Left ventricle myocardium superior (tissue), 1 donor: Measurements from ENCODE around the gene CEP72. TPM values are rescaled to one million over a fixed set of nuclear protein-coding genes. Genes with fewer than 3 reads are reported as not detected.
"Not testable (repeated sequence)": the region's sequence is repeated elsewhere in the genome, so short reads cannot be mapped to it uniquely, and the experiment has no call there.

Experiments
- ATAC-seq: fragments of 200-7000 bp; cut with Tn5 transposase; one replicate; pipeline ENCODE4 v1.9.1; 2020; ENCODE audit warnings: mild to moderate bottlenecking, moderate library complexity
- DNase-seq: peaks from one replicate; pipeline ENCODE4 v3.0.0-alpha.2; 2020
- intact Hi-C: fragments of 100-400 bp; cut with micrococcal nuclease; formaldehyde crosslinking; loops from one replicate; pipeline ENCODE4 v1.11.0; 2022
- total RNA-seq: library from RNA; stranded (reverse); fragmentation: NEBNext Ultra II Directional; extraction: Animal tissue kit (Norgen Biotek cat#: 25700); gene quantifications from one replicate; pipeline ENCODE4 v1.2.1, GENCODE V29; 2021
- donor health status: DM: no; HTN: yes; CAD: no; lungs with severe emphysema.

Gene CEP72
- total RNA-seq, 1 donor from 2014 or later: 1.6 TPM

DNA sequence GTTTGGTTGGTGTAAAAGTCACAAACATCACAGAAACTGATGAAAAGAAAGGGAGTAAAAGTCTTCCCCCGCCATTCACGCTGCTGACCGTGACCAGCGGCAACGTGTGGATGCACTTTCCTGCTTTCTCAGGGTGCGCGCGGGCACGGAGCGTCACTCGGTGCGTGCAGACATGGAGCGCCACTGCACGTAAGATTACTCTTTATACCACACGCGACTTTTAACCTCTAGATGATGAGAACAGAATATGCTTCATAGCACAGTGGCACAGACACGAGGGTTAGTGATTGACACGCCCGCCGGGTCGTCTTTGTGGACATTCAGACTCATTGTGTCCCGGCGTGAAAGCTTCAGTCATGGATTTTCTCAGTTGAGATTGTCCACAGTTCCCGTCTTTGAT, 15.7 kb downstream of the CEP72 start:
- intact Hi-C loops: no loop called here
- ATAC-seq: no peak
- no peak for DNase-seq

DNA sequence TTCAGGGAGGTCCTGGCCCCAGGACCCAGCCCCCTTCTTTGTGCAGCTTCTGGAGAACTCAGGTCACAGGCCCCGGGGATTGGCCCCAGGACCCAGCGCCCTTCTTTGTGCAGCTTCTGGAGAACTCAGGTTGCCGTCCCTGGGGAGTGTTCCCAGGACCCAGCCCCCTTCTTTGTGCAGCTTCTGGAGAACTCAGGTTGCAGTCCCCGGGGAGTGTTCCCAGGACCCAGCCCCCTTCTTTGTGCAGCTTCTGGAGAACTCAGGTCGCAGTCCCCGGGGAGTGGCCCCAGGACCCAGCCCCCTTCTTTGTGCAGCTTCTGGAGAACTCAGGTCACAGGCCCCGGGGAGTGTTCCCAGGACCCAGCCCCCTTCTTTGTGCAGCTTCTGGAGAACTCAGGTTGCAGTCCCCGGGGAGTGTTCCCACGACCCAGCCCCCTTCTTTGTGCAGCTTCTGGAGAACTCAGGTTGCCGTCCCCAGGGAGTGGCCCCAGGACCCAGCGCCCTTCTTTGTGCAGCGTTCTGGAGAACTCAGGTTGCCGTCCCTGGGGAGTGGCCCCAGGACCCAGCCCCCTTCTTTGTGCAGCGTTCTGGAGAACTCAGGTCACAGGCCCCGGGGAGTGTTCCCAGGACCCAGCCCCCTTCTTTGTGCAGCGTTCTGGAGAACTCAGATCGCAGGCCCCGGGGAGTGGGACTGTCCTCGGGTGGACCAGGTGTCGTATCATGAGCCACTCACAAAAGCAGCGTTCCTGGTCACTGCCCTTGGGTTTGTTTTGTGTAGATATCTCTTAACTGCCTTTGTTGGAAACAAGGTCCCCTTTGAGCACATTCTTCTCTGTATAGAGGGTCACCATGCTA, 16.4 kb downstream of the CEP72 start:
- ATAC-seq, intact Hi-C loops, DNase-seq: not testable (repeated sequence)

DNA sequence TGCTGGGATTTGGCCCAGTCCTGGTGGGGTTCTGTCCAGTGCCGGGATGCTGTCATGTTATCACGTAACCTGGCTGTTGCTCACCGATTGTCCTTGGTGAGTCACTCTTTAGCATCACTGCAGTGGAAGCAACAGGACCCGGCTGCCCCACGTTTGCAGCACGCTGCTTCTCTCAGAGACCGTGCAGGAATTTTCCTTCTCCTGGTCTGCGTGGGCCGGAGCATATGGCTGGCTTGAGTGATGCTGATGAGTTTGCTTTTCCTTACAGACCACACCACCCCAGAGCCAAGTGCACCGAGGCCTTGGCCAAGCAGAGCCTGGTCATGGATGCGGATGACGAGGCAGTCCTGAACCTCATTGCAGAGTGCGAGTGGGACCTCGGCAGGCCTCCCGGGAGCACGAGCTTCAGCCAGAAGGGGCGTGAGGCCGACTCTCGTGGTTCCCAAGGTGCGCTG, 21.4 kb downstream of the CEP72 start:
- ATAC-seq: no peak
- intact Hi-C loops: no loop called here
- DNase-seq: no peak

DNA sequence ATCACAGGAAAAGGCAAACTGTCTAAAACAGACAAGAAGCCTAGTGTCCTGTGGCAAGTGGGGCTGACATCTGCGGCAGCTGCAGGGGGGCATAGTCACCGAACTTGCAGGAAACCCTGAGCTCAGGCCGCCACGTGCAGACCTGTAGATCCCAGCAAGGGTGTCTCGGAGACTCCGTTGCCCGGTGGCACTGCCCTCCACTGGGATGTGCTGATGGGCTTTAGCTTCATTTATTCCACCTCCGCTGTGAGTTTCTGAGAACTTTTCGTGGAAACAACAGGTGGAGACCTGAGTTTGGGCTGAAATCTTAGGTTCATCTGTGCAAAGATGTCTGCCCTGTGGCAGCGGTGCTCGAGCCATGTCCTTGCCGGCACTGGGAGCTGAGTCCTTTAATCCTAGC, 22.1 kb downstream of the CEP72 start:
- DNase-seq (no peak), ATAC-seq (no peak)
- intact Hi-C loops: no loop called here

DNA sequence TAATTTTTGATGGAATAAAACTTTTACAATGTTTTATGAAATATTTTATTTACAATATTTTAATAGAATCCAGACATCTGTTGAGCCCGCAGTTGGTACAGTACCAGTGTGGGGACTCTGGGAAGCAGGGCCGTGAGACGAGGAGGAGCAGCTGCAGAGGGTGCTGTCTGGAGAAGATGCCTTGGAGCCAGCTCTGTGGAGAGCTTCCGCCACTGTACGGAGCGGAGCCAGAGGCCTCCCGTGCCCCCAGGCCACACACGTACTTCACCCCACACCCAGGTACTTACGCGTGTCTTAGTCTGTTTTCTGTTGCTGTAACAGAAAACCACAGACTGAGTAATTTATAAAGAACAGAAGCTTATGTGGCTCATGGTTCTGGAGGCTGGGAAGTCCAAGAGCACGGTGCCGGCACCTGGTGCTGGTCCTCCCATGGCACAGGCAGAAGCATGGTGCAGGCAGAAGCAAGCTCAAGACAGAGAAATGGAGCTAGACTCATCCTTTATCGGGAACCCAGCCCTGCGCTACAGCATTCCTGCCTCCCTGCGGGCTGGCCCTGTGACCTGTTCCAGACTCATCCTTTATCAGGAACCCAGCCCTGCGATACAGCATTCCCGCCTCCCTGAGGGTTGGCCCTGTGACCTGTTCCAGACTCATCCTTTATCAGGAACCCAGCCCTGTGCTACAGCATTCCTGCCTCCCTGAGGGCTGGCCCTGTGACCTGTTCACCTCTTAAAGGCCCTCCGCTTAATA, 23.3 kb downstream of the CEP72 start:
- intact Hi-C loops: no loop called here
- no peak for ATAC-seq
- no peak for DNase-seq

DNA sequence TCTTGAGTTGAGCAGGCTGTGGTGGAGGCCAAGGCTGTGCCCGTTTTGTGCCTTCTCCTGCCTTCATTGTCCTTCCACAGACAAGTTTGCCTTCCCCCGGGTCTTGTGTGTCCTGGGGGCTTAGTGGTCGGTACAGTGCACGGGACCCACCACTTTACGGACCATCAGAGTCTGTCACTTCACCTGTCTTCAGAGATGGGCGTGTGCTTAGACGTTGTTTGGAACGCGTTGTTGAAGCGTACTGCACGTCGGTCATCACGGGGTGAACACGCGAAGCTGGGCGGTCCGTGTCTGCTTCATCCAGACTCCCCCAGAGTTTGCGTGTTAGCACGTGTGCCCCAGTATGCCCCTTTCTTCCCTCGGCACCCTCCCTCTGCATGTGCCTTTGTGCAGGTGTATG, 24.8 kb downstream of the CEP72 start:
- DNase-seq (no peak), ATAC-seq (no peak)
- intact Hi-C loops: no loop called here

DNA sequence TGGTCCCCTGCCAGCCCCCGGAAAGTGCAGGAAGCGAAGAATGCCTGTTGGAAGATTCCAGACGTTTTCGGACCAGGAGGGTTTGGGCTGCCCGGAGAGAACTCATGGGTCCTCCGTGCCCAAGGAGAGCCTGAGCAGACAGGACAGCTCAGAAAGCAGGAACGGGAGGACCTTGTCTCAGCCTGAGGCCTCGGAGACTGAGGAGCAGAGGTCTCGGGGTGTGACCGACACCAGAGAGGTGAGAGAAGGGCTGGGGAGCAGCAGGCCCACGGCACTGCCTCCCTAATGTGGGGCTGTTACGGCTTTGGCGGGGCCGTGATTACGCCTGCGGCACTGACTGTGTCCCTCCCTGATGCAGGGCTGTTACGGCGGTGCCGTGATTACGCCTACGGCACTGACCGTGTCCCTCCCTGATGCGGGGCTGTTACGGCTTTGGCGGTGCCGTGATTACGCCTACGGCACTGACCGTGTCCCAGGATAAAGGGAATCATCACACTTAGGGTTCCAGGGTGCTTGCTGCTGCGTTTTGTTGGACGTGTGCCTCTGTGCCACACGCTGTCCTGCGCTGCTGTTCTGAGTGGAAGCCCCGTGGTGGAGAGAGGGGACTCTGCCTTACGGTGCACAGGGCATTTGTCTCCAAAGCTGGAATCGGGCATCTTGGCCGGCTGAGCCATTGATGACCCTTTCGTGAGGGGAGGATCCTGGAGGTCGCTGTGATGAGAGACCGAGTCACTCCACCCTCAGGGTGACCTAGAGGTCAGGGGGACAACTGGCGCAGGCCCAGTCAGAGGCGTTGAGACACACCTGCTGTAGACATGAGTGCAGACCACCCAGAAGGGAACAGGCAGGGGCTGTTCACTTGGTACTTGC, 25.7 kb downstream of the CEP72 start:
- intact Hi-C loops: no loop called here
- ATAC-seq (no peak), DNase-seq (no peak)

DNA sequence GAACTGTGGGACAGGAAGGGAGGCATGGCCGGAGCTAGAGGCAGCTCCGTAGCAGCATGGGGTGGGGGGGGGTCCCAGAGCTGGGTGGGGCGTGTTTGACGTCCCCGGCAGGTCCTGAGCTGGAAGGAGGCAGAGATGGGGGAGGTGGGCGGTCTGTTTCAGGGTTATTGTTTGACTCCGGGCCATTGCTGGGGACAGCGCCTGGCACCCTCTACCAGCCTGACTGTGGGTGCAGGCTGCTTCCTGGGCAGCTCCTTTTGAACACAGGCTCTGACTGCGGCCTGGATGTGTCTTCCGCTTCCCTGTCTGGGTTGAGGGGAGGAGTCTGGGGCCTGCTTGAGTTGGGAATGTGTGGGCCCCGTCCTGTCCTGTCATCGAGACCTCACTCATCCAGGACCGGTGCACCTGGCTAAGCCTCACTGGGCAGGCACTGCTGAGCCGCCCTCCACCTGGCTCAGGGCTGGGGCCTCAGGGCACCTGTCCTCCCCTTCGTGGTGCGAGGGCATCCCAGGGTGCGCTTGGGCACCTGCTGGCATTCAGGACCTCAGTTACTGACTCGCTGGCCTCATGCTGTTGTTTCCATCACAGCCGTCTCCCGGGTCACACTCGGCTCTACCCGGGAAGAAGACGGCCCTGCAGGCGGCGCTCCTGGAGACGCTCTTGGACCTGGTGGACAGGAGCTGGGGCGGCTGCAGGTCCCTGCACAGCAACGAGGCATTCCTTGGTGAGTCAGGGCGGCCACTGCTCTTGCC, 26.5 kb downstream of the CEP72 start:
- DNase-seq: no peak
- ATAC-seq: no peak
- intact Hi-C loops: no loop called here

DNA sequence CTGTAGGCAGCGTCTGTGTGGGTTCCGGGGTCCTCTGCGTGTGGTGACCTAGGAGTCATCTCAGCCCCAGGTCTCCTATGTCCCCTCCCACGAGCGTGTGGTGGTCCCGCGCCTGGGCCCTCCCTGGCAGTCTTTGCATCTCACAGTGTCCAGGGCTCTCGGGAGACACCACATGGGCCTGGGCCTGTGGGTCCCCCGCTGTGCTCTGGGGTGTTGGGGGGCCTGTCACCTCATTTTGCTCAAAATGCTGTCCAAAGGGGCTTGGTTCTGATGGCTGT, 27.1 kb downstream of the CEP72 start:
- no peak for DNase-seq
- intact Hi-C loops: no loop called here

DNA sequence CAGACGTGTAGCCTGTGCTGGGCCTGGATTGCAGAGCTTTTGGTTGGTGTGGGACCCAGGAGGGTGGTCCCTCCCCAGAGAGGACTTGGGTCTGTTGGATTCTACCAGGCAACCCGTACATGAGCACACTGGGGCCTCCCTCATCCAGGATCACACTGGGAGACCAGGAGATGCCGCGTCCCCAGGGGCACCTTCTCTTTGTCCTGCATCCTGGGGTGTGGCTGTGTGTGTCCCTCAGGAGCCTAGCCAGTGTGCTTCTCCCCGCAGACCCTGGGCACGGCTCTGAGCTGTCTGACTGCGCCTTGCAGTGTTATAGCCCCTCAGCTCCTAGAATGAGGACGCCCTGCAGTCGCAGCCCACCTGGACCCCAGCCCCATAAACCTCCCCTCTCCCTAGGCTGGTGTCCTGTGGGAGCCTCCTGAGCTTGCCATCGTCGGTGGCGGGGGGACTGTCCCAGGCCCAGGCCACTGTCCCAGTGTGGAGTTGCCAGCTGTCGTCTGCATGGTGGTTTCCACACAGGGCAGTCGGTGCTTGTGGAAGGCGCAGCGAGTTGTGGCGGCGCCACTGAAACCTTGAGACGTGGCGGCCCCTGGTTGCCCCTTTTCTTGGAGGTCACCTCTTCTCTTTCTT, 27.6 kb downstream of the CEP72 start:
- intact Hi-C loops: no loop called here
- DNase-seq: no peak
- ATAC-seq: no peak

More for the DNA sequence above, 27.1 kb downstream of the CEP72 start:
- no peak for ATAC-seq

DNA sequence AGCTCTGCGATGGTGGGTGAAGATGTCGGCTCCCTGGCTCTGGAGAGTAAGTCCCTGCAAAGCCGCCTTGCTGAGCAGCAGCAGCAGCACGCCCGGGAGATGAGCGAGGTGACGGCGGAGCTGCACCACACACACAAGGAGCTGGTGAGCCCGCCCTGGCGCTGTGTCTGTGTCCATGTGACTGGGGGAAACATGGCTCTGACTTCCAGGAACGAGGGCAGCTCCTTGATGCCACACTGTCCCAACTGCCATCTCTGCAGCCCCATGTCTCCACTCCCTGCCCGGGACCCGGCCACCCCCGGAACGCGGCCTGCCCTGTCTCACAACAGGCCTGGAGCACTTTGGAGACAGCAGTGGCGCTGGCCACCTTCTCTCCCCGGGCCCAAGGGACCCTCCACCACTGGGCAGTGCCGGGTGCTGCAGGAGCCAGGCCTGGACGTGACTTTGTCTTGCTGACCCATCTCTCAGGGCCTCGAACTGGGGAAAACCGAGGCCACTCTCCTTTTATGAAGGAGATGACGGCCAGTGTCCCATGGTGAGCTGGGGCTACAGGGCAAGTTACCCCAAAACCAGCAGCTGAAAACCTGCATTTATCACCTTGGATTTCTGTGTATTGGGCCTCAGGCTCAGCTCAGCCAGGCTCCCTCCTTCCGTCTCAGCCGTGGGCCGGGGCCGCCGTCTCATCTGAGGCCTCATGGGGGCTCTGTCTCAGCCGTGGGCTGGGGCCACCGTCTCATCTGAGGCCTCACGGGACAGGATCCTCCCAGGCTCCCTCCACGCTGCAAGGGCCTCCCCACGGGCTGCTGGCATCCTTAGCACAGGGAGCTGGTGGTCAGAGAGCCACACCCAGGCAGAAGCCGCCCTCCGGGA, 28.6 kb downstream of the CEP72 start:
- DNase-seq: no peak
- intact Hi-C loops: no loop called here
- no peak for ATAC-seq

DNA sequence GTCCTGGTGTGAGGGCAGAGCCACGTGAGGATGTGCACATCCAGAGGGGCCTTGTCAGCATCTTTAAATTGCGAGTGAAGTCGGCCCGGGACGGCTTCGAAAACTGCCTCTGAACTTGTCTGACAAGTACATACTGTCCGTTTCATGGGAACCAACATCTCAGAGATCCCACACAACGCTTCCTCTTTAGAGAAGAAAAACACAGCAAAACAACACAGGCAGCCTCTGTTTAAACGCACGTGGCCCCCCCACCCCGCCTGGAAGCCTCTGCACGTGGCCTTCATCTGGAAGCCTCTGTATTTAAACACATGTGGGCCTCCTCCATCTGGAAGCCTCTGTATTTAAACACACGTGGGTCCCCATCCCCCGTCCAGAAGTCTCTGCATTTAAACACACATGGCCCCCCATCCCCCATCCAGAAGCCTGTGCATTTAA, 29.2 kb downstream of the CEP72 start:
- no peak for DNase-seq
- intact Hi-C loops: no loop called here

DNA sequence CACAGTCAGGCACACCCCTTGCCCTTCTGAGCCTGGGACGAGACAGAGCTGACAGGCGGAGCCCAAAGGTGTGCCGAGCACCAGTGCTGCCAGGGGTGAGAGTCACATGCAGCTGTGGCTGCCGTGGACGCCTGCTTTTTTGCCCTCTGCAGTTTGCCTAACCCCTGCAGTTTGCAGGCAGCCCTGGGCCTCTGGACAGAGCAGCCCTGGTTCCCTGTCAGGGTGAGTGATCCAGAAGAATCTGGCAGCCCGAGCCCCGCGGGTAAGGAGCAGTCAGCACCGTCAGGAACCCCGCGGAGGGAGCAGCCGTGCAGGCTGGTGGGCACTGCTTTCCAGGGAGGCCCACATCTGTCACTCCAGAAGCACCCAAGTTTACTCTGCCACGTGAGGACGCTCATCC, 30.3 kb downstream of the CEP72 start:
- intact Hi-C loops: no loop called here
- DNase-seq: no peak
- no peak for ATAC-seq

More for the DNA sequence above, 29.2 kb downstream of the CEP72 start:
- no peak for ATAC-seq

DNA sequence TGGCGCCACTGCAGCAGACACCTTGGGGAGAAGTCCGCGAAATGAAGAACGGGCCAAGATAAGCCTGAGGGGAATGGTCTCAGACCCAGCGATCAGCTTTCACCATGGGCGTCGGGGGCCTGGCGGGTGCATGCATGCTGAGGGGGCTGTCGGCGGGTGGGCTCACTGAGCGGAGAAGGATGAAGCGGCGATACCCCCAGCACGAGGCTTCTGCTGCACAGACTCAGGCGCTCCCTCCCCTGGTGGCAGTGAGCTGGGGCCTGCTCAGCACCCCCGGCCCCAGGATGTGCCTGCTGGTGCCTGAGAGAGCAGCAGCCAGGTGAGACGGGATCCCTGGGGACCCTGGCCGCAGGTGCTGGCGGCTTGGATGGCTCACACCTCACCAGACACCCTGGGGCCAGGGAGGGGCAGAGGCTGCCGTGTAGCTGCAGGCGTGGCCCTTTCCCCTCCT, 31.2 kb downstream of the CEP72 start:
- intact Hi-C loops: no loop called here
- DNase-seq: no peak
- ATAC-seq: no peak

DNA sequence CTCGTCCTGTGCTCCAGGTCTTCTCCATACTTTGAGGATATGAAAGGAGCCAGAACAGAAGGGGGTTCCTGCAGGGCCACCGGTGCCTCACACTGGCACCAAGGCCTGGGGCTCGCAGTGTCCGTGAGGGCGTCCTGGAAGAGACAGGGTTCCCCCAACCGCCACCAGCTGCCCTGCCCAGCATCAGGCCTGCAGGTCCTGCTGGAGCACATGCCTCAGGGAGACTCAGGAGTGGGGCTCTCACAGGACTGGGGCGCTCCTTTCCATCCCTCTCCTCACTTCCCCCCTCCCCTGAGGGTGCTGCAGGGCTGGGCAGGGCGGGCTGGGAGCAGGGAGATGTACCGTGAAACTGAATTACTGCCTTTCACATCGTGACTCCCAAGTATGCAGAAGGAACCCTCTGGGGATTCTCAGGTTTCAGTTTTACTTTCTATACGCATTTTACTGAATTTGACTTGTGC, 31.7 kb downstream of the CEP72 start:
- ATAC-seq (no peak), DNase-seq (no peak)
- intact Hi-C loops: no loop called here

DNA sequence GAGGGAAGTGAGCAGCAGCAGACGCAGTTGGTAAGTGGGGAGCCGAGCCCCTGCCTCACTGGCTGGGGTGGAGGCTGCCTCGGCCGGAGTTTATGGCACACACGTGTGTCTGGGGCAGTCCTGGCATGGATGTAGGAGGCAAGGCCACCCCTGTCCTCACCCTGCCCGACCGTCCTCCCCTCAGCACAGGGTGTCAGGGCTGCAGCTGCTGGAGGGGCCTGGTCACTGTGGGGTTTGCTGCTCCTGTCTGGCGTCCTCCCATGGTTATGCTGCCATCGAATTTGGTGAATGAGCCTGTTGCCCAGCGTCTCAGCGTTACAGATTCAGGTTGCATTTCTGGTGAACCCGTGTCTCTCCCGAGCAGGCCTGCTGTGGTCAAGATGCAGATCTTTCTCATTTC, 32.4 kb downstream of the CEP72 start:
- ATAC-seq (no peak), DNase-seq (no peak)
- intact Hi-C loops: no loop called here

DNA sequence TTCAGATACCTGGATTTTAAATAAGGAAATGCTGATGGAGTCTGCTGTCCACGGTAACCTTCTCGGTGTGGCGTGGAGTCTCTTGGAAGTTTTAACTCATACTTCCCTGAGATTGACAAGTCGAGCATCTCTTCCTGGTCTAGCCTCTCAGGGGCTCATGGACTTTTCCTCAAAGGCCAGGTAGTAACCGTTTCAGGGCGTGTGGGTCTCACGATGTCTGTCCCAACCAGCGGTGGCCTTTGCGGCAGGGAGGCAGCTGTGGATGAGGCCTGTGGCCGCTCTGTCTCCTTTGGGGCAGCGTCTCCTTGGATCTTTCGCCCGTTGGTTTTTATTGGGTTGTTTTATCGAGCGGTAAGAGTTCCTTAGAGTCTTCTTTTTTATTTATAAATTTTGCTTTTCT, 32.8 kb downstream of the CEP72 start:
- ATAC-seq (no peak), DNase-seq (no peak)
- intact Hi-C loops: no loop called here

DNA sequence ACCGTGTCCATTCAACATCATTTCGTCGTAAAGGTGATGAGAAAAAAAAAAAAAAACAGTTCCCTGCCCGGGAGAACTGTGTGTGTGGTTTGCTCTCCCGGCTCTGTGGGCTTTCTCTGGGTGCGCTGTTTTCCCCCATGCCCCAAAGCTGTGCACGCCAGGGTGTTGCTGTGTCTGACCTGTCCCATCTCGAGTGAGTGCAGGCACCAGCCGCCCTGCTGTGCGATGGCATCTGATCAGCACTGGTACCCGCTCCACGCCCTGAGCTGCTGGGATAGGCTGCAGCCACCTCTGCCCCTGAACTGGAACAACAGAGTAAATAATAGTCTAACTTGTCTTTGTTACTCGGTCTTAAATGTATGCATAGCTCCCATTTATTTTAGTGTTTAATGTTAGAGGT, 33.3 kb downstream of the CEP72 start:
- DNase-seq (no peak), ATAC-seq (no peak)
- intact Hi-C loops: no loop called here
